HUES6 (cell line): Measurements from ENCODE around the gene GDI1.

Experiments used
- H3K27ac ChIP-seq: 2 replicates; pipeline ENCODE4 v1.7.0; 2013; ENCODE audit warnings: low read depth, mild to moderate bottlenecking, low read length, inconsistent platforms
- H3K27me3 ChIP-seq: 2 replicates; pipeline ENCODE4 v1.6.1; 2013; ENCODE audit warnings: low read length; ENCODE audit not compliant: control insufficient read depth, insufficient read depth
- H3K36me3 ChIP-seq: 2 replicates; pipeline ENCODE4 v1.6.1; 2013; ENCODE audit warnings: low read length; ENCODE audit not compliant: control insufficient read depth, insufficient read depth
- H3K4me1 ChIP-seq: 2 replicates; pipeline ENCODE4 v1.6.1; 2013; ENCODE audit warnings: low read length; ENCODE audit not compliant: control insufficient read depth, insufficient read depth
- H3K4me3 ChIP-seq: 2 replicates; pipeline ENCODE4 v1.5.1; 2013; ENCODE audit warnings: low read depth, low read length
- H3K9ac ChIP-seq: one replicate; pipeline ENCODE4 v1.6.1; 2013; ENCODE audit warnings: mild to moderate bottlenecking, low read length
- H3K9me3 ChIP-seq: 2 replicates; pipeline ENCODE4 v1.6.1; 2013; ENCODE audit warnings: low read depth, low read length; ENCODE audit not compliant: control insufficient read depth, insufficient read depth

GDI1 gene

GRCh38 chrX:154472685-154473632 lies 36.0 kb downstream of the GDI1 start:
- peaks cover 38% of the 10 kb centered on the region for H3K36me3 ChIP-seq
- H3K27ac ChIP-seq, result no peak overlapping the region
- H3K9ac ChIP-seq, result no peak overlapping the region
- H3K4me3 ChIP-seq, result no peak overlapping the region
- H3K4me1 ChIP-seq, result no peaks in the 10 kb centered on the region; the same call in 1 of the 2 replicates
- no peaks in the 10 kb centered on the region for H3K27me3 ChIP-seq
- H3K9me3 ChIP-seq, result peaks cover 35% of the 10 kb centered on the region; the same call in 1 of the 2 replicates

GRCh38 chrX:154473683-154474082 lies 36.7 kb downstream of the GDI1 start:
- Histone ChIP-seq H3K9ac (no peak overlapping the region), H3K4me1 (no peaks in the 10 kb centered on the region; the same call in 1 of the 2 replicates), H3K36me3 (peaks cover 32% of the 10 kb centered on the region), H3K27ac (no peak overlapping the region), H3K27me3 (no peaks in the 10 kb centered on the region), H3K9me3 (peaks cover 35% of the 10 kb centered on the region; the same call in 1 of the 2 replicates), H3K4me3 (no peak overlapping the region)

DNA sequence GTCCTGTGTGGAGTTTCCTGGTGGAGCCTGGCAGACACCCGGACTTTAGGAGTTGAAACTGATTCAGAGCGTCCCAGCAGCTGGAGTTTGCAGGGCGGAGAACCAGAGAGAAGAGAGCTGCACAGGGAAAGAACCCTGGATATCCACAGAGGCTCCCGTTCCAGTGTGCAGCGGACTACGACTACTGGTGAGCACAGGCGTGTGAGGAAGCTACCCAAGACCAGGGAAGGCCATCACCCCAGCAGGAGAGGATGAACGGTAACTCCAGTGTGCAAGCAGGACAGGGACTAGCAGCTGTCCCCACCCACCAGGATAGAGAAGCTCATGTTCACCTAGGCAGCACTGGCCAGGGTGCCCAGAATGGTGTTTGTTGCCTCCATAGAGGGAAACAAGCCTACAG lies 39.9 kb downstream of the GDI1 start:
- no peak overlapping the region for H3K9ac ChIP-seq
- H3K36me3 ChIP-seq, result peaks cover 3% of the 10 kb centered on the region; the same call in 1 of the 2 replicates
- peaks cover 9% of the 10 kb centered on the region; the same call in 1 of the 2 replicates for H3K9me3 ChIP-seq
- H3K27ac ChIP-seq, result no peak overlapping the region
- H3K4me1 ChIP-seq, result peaks cover 5% of the 10 kb centered on the region; the same call in 1 of the 2 replicates
- no peak overlapping the region for H3K4me3 ChIP-seq
- no peaks in the 10 kb centered on the region for H3K27me3 ChIP-seq

DNA sequence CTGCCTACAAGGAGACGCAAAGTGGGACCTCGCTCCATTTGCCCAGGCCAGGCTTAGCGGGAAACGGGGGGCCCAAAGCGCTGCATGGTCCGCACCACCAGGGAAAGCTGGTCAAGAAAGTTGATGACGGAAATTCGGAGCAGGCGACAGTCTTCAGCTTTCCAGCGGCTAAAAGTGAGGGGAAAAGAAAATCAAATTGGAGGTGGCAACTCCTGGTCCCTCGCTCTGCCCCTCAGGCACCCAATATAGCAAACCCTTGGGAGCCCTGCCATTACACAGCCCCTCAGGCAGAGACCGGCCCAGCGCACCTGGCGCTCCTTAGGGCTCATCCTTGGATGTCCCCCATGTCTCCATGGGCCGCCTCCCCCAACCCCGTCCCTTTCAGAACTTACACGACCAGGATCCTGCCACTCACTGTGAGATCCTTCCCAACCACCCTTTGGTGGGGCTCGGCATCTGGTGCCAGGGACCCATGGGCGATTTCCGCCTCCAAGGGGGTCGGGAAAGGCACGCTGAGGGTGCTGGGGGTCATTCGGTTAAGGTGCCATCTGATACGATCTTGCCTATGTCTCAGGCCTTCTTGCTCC lies 41.0 kb downstream of the GDI1 start:
- Histone ChIP-seq H3K4me3 (peak overlapping the region; percentile 62), H3K4me1 (peaks cover 13% of the 10 kb centered on the region; the same call in 1 of the 2 replicates), H3K27ac (no peak overlapping the region), H3K27me3 (no peaks in the 10 kb centered on the region), H3K9me3 (peaks cover 10% of the 10 kb centered on the region; the same call in 1 of the 2 replicates), H3K9ac (peak overlapping the region; percentile 21), H3K36me3 (no peaks in the 10 kb centered on the region; the same call in 1 of the 2 replicates)

DNA sequence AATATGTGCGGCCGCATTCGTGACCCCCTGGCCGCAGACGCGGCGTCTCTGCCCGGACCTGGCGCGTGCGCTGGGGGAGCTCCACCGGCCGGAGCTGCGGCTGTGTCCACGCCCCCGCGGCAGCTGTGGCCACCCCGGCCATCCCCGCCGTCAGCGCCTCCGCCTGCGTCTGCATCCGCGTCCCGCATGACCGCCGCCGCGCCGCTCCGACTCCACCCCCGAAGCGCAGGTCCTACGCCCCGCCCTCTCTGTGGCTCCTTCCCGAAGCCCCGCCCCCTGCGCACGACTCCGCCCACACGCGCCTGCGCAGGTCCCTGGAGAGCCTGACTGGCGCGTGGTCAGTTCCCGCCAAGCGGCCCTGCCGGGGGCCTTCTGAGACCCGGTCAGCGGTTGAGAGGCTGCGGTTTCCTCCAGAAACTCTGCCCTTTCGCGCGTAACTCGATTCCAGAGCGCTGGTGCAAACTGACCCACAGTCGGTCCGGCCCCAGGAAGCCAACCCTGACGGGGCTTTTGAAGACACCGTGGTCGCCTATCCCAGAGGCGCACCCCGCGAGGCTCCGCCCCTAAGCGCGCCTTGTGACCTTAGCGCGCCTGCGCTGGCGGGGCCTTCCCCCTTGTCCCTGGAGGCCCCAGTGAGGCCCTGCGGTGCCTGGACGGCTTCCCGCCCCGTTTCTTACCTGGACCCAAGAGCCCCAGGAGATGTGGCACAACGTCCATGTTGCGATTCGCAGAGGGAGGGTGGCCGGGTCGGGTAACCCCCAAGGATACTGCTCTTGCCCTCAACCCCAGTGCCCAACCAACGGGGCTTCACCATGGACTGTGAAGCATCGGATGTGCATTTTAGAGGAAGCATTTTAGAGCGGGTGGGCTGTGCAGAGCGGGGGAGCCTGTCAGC lies 42.0 kb downstream of the GDI1 start, which contains the start of gene LAGE3:
Gene LAGE3 (minus strand): TSS at position 554 of the 895 bp plus-strand sequence. CDS start 366 bp downstream, at position 188.
- H3K4me1 ChIP-seq, result peaks cover 13% of the 10 kb centered on the region; the same call in 1 of the 2 replicates
- peaks cover 11% of the 10 kb centered on the region; the same call in 1 of the 2 replicates for H3K9me3 ChIP-seq
- peaks cover 4% of the 10 kb centered on the region for H3K36me3 ChIP-seq
- peak within 1 kb of the TSS; percentile 62 for H3K4me3 ChIP-seq
- H3K27me3 ChIP-seq, result no peaks in the 10 kb centered on the region
- peak within 1 kb of the TSS; percentile 91 for H3K27ac ChIP-seq
- peak within 1 kb of the TSS; percentile 88 for H3K9ac ChIP-seq

DNA sequence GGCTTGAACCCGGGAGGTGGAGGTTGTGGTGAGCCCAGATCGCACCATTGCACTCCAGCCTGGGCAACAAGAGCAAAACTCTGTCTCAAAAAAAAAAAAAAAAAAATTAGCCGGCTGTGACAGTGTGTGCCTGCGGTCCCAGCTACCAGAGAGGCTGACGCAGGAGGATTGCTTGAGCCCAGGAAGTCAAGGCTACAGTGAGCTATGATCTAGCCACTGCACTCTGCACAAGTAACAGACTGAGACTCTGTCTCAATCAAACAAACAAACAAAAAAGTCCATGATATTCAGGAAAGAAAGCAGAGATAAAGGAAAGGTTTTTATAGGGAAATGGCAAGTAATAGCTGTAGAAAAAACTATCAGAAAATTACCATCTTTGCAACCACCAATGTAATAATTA lies 44.2 kb downstream of the GDI1 start:
- no peak overlapping the region for H3K9ac ChIP-seq
- H3K4me3 ChIP-seq, result no peak overlapping the region
- H3K9me3 ChIP-seq, result peaks cover 14% of the 10 kb centered on the region; the same call in 1 of the 2 replicates
- H3K27me3 ChIP-seq, result no peaks in the 10 kb centered on the region
- peaks cover 16% of the 10 kb centered on the region; the same call in 1 of the 2 replicates for H3K4me1 ChIP-seq
- H3K27ac ChIP-seq, result no peak overlapping the region
- H3K36me3 ChIP-seq, result peaks cover 19% of the 10 kb centered on the region

GRCh38 chrX:154481911-154482601 lies 45.1 kb downstream of the GDI1 start:
- Histone ChIP-seq H3K4me3 (no peak overlapping the region), H3K27me3 (no peaks in the 10 kb centered on the region), H3K27ac (no peak overlapping the region), H3K9me3 (peaks cover 14% of the 10 kb centered on the region; the same call in 1 of the 2 replicates), H3K4me1 (peaks cover 18% of the 10 kb centered on the region; the same call in 1 of the 2 replicates), H3K36me3 (peaks cover 19% of the 10 kb centered on the region), H3K9ac (no peak overlapping the region)

- no peak overlapping the region for H3K27ac ChIP-seq
- H3K4me1 ChIP-seq, result peaks cover 19% of the 10 kb centered on the region; the same call in 1 of the 2 replicates
- no peak overlapping the region for H3K4me3 ChIP-seq
- H3K9ac ChIP-seq, result no peak overlapping the region
- no peaks in the 10 kb centered on the region for H3K27me3 ChIP-seq
- H3K36me3 ChIP-seq, result peaks cover 20% of the 10 kb centered on the region
- peaks cover 14% of the 10 kb centered on the region; the same call in 1 of the 2 replicates for H3K9me3 ChIP-seq
Measured at GRCh38 chrX:154482786-154483185, 45.8 kb downstream of the GDI1 start.

DNA sequence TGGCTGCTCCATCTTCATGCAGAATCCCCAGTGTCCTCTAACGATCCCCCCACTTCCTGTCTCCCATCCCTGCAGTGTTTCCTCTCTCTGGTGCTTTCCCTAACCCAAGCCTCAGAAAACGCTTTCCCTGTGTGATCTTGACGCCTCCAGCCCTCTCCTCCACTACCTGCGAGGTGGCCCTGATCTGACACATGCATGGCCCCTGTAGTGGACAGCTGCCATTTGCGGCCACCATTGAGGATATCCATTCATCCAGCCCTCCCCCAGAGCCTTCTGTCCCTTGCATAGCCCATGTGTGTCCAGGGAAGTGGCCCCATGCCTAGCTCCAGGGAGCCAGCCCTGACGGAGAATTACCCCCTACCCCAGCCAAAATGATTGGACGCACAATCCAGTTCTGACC lies 46.4 kb downstream of the GDI1 start:
- Histone ChIP-seq H3K9me3 (peaks cover 17% of the 10 kb centered on the region; the same call in 1 of the 2 replicates), H3K9ac (no peak overlapping the region), H3K36me3 (peaks cover 26% of the 10 kb centered on the region), H3K27me3 (no peaks in the 10 kb centered on the region), H3K4me3 (no peak overlapping the region), H3K27ac (no peak overlapping the region), H3K4me1 (peaks cover 19% of the 10 kb centered on the region; the same call in 1 of the 2 replicates)
